ENCODE measurements around the gene ACBD4.
"Not testable (repeated sequence)": the region's sequence is repeated elsewhere in the genome, so short reads cannot be mapped to it uniquely, and the experiment has no call there.

Gene ACBD4

GRCh38 chr17:45121055-45121454, 14.4 kb upstream of the ACBD4 start:
- DNase-seq, result no peak

- no peak for DNase-seq
Measured at GRCh38 chr17:45123076-45123770, 12.3 kb upstream of the ACBD4 start.

DNA sequence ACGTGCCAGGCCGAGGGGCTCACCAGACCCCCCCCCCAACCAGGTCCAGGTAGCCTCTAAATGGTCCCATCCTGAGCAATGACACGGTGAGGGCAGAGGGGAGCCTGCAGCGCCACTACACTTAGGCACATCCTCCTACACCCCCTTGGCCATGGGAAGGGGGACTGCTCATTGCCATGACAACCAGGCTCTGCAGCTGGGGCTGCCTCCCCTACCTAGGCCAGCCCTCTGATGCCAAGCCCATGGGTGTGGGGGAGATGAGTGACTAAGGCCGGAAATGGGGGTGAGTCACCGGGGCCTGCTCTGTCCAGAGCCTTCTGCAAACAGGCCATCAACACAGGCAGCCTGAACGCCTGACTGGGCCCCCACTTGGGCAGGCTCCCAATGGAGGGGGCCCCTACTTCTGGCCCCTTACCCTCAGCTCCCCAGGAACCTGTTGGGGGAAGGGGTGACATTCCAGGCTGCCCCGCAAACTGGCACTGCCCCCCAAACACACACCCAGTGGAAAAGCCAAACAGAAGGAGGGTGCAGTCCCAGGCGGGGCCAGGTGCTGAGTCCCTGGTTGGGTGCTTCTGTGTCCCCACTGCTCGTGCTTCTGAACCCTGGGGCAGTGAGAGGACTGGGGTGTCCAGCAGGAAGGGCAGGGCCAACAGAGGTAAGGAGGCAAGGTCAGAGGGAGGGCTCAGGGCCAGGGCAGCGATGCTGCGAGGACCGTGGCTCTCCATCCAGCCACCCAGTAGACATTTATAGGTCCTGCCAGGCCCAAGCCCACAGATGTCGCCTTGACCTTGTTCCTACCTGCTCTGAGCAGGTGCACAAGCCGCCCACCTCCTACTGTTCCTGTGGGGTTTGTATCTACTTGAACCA, 11.3 kb upstream of the ACBD4 start:
- no peak for DNase-seq

GRCh38 chr17:45124797-45125122, 10.7 kb upstream of the ACBD4 start:
- not testable (repeated sequence) for DNase-seq

DNA sequence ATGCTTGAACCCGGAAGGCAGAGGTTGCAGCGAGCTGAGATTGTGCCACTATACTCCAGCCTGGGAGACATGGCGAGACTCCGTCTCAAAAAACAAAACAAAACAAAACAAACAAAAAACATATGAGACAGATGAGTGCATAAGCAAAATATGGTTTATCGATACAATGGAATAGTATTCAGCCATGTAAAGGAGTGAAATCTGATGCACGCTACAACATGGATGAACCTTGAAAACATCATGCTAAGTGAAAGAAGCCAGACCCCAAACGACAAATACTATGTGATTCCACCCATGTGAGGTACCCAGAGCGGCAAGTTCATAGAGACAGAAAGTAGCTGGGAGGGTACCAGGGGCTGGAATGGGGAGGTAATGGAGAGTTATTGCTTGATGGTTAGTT, 10.0 kb upstream of the ACBD4 start:
- DNase-seq, result no peak

DNA sequence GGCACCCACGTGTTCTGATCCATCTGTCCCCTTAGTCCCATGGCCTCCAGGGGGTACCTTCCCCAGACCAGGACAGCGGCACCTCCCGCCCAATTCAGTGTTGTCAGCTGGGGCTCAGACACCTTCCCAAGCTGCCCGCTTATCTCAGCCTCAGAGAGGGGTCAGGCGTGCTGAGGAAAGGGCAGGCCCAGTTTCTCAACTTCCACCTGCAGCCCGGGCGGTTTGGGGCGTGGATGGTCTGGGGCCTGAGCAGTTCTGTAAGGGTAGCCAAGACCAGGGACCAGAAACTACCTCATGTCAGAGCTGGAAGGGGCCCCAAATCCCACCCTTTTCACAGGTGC, 8.3 kb upstream of the ACBD4 start:
- no peak for DNase-seq

DNA sequence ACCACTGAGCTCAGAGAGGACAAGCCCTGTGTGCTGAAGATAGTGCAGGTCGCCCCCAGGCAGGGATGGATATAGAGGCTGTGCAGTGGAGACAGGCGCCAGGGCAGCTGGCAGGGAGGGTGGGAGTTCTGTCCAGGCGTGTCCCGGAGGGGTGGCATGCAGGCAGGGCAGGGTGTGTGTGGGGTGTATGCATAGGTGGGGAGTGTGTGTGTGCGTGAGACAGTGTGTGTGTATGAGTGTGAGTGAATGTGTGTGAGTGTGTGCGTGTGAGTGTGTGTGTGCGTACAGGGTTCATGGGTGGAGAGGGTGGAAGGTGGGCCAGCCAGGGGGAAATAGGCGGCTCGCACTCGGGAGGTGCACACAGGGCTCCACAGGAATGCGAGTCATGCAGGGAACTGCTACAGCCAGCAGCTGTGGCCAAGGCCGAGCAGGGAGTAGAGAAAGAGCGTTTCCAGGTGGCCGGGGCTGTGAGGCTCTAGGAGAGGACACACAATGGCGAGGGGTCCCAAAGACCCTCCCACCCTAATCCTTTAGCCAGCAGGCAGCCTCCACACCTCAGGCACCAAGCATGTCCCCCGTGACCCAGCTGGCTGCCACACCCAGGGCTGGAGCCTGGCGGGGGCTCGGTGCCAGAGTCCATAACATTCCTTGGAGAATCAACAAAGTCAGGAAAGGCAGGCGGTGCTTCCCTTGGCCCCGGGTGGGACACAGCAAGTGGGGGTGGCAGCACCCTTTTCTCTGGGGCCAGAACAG, 7.8 kb upstream of the ACBD4 start:
- no peak for DNase-seq

GRCh38 chr17:45128331-45128730, 7.2 kb upstream of the ACBD4 start:
- DNase-seq, result no peak

DNA sequence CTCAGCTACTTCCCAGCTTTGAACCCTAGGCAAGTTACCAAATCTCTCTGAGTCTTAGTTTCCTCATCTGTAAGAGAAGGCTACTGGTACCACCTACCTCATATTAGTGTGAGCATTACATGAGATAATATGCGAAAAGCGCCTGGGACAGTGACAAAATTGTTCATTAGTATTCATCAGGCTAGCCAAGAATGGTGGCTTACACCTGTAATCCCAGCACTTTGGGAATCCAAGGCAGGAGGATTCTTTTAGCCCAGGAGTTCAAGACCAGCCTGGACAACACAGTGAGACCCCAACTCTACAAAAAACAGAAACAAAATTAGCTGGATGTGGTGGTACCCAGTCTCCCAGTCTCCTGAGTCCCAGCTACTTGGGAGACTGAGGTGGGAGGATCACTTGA, 6.5 kb upstream of the ACBD4 start:
- no peak for DNase-seq

- DNase-seq, result no peak
Measured at GRCh38 chr17:45129426-45129939, 6.0 kb upstream of the ACBD4 start.

DNA sequence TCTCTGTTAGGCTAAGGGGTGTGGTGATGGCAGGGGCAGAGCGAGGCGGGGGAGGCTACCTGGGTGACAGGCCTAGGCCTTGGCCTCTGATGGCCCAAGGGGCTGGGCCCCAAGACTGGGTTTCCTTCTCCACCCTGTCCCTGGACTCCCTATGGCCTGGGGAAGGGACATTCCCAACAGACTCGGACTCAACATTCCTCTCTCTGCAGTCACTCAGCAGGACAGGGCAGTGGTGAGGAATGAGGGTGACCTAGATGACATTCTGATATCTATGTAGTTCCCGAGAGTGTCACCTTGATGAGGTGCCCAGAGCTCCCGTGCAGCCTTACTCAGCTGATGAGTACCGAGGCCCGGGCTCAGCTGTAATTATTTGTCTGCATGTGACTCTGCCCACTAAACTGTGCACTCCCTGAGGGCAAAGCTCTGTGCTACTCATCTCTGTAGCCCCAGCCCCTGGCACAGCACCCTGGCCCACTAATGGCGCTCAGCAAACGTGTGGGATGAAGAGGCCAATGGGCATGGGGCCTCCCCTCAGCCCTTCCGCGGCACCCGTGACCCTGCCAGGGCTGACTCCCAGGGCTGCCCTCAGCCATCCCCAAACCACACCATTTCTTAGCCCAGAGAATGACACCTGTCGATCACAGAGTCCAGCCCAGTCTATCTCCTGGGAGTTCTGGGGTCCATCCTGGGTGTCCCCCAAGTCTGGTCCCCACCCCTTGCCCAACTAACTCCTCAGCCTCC, 5.4 kb upstream of the ACBD4 start:
- DNase-seq, result no peak

DNA sequence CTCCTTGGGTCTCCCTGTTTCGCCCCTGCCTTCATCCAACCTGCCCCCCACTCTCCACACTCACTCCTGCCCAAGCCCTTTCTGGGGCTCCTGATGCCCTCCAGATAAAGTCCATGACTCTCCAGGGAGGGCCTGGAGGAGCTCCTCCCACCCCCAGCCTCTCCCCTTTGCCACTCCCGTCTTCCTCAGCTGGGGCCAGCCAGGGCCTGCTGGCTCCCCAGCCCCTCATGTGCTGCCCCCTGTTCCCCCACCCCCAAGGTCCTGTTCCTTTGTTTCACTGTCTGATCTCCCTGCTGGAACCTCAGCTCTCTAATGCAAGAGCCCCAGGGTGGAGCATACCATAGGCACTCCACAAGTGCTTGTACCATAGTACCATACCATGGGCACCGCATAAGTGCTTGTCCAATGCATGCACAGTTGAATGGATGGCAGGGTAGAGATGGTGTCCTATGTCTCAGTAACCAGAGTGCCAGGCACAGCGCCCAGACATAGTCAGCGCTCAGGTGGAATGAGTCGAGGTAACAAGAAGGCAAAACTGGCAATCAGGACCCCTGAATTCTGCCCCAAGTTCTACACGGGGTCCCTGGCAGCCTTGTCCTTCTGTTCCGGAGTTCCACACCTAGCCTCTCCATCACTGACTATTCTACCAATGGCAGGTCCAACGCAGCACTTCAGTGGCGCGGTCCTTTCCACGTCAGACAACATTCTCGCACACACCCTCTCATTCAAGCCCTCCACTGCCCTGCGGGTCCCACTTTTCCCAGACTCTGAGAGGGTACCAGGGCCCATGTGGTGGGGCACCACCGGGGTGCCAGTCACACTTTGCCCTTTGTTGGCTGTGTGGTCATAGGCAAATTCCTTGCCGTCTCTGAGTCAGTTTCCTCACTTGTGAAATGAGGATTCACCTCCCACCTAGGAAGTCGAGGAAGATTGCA, 4.5 kb upstream of the ACBD4 start:
- no peak for DNase-seq

DNA sequence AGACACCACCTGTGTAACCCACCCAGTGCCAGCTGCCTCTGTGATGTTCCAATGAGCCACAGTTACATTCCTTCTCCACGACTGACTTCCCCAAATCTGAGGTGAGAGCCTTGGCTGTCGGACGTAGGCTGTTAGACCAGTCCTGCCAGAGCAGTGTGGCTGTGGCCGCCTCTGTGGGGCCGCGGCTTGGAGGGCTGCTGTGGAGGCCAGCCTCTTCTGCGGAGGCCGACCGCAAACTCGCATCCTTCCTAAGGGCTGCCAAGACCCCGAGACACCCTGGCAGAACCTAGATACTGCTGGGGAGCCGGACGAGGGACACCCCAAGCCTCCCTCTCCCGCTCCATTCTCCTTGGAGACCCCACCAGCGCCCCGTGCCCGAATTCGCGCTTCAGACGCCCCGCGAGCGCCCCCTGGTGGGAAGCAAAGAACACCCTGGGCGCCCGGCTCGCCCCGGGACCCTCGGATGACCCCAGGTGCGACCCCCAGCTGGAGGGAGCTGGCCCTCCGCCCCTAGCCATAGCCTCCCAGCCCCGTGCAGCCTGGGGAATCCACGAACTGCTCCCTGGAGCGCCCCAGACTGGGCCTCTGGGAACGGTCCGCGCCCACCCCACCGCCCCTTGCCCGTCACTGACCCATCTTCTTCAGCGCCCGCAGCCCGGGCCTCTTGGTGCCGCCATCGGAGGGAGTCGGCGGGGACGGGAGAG, 3.7 kb upstream of the ACBD4 start:
- peak; percentile 33 to 60 for DNase-seq

DNA sequence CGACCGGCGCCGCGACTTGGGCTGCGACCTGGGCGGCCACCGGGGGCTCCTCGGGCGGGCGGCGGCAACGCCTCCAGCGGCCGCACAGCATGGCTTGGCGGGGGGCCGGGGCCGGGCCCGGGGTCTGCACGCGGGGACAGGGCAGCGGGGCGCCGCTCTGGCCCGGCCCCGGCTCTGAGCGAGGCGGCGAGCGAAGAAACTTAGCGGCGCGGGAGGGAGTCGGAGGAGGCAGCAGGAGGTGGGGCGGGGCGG, 3.2 kb upstream of the ACBD4 start, which contains the start of gene PLCD3:
TSS of gene PLCD3 (minus strand) at position 196 of the 252 bp plus-strand sequence. CDS start at position 91, 105 bp downstream.
- peak in 1 of 2 experiments; percentile 67 for DNase-seq

DNA sequence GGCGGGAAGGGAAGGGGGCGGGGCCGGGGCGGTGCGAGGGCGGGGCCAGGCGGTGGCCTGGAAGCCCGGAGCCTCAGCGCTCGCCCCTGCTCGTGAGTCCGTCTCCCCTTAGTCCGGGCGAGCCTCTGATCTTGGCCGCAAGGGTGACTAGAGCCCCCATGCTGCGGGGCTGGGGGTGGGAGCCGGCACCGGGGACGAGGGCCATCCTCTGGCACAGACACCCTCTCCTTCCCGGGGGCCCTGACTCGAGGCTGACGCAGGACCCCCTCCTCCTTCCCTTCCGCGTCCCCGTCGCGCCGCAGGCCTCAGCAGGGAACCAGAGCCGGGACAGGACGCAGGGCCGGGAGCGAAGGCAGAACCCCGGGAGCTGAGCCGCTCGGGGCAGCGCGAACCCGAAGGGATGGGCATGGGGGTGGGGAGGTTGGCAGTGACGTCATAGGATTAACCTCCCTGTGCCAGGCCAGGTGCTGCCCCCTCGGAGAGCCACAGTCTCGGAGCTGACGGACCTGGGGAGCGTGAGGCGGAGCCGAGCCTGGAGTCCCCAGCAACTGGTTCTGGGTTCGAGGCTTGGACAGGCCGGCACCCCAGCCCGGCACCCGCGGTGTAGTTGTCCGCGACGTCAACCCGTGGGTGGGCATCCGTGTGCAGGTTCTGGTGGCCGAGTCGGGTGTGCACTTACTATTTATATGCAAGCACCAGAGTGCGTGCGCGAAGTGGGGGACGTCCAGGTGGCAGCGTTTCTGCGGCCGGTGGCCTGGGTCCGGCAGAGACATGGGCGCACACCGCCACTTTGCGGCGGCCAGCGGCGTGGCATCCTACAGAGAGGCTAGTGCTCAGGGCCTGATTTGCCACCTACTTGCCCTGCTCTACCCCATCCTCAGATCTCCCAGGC, 2.7 kb upstream of the ACBD4 start:
- peak; percentile 62 to 69 for DNase-seq

- no peak for DNase-seq
Measured at GRCh38 chr17:45135978-45136791, 698 bp downstream of the ACBD4 start.

- no peak for DNase-seq
Measured at GRCh38 chr17:45136846-45137560, 1.5 kb downstream of the ACBD4 start.

DNA sequence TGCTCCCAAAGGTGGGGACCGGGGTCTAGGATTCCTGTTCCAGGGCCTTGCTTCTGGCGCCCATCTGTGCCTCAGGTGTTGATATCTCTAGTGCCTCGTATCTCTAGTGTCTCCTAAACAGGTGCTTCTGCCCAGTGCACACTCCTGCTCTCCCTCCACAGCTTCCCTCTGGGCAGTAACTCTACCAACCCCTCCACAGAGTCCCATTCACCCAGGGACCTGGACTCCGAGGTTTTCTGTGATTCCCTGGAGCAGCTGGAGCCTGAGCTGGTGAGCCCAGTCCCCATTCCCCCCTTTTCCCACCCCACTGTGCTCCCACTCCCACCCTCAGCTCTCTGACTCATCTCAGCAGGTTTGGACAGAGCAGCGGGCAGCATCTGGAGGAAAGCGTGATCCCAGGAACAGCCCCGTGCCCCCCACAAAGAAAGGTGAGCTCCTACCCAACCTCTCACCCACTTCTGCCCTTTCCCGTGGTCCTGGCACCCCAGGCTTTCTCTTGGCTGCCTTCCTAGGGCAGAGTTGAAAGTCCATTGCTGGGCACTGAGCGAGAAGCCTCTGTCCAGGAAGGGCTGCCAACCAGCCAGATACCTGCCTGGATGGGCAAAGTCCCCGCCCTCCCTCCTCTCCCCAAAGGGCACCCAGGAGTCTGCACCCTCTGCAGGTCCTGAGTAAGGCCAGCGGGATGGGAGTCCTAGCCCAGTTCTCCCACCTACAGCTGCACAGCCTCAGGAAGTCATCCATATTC, 2.2 kb downstream of the ACBD4 start:
- no peak for DNase-seq

Data from NCI-H1930 (cell line).